Measurements from ENCODE around the gene ZNF230. TPM values are rescaled to one million over a fixed set of nuclear protein-coding genes. Genes with fewer than 3 reads are reported as not detected.

Gene ZNF230
- polyA plus RNA-seq, 1 experiment = 2.1 TPM

GRCh38 chr19:44055870-44056269 is 53.1 kb downstream of the ZNF230 start:
- Histone ChIP-seq H3K4me3 (ENCODE audit: low read depth, low read length) (no peak overlapping the region), H3K36me3 (ENCODE audit: control insufficient read depth, insufficient read depth, low read length) (peaks cover 12% of the 10 kb centered on the region), H3K27me3 (ENCODE audit: control insufficient read depth, insufficient read depth, low read length) (no peaks in the 10 kb centered on the region)
- DNase-seq (ENCODE audit: low read depth) = no peak
- TF ChIP-seq, protein P1, sequence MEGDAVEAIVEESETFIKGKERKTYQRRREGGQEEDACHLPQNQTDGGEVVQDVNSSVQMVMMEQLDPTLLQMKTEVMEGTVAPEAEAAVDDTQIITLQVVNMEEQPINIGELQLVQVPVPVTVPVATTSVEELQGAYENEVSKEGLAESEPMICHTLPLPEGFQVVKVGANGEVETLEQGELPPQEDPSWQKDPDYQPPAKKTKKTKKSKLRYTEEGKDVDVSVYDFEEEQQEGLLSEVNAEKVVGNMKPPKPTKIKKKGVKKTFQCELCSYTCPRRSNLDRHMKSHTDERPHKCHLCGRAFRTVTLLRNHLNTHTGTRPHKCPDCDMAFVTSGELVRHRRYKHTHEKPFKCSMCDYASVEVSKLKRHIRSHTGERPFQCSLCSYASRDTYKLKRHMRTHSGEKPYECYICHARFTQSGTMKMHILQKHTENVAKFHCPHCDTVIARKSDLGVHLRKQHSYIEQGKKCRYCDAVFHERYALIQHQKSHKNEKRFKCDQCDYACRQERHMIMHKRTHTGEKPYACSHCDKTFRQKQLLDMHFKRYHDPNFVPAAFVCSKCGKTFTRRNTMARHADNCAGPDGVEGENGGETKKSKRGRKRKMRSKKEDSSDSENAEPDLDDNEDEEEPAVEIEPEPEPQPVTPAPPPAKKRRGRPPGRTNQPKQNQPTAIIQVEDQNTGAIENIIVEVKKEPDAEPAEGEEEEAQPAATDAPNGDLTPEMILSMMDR (IDR thresholded peaks at IDR 0.05; ENCODE audit: insufficient read depth, low read depth, low read length) = no peak
- CTCF ChIA-PET = no interaction called here
- POLR2A ChIA-PET = no interaction called here

DNA sequence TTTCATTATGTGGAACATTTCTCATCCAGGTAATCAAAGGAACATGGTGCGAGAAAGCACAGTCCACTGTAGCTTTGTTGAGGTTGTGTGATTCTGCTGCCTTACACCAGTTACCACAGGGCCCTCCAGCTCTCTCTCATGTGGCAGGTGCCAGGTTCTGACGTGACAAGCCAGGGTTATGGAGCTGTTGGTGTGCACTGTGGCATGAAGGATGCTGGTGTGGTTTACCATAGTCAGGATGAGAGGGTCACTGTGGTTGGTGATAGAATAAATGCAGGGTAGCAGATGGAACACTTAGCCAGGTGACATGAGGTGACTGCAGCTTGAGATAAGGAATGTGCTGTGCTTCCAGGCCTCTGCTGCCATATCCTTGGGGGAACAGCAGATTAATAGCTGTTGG is 56.5 kb downstream of the ZNF230 start:
- Histone ChIP-seq H3K4me3 (ENCODE audit: low read depth, low read length) (no peak overlapping the region), H3K36me3 (ENCODE audit: control insufficient read depth, insufficient read depth, low read length) (peaks cover 22% of the 10 kb centered on the region), H3K27me3 (ENCODE audit: control insufficient read depth, insufficient read depth, low read length) (no peaks in the 10 kb centered on the region)
- POLR2A ChIA-PET = no interaction called here
- TF ChIP-seq, protein P1 (IDR thresholded peaks at IDR 0.05; ENCODE audit: insufficient read depth, low read depth, low read length) = no peak
- CTCF ChIA-PET = interaction anchor here (1.5 kb wide), 1 partner anchor 11 kb away, joined by 5 read pairs; no protein-coding TSS in a partner anchor
- no peak for DNase-seq (ENCODE audit: low read depth)

DNA sequence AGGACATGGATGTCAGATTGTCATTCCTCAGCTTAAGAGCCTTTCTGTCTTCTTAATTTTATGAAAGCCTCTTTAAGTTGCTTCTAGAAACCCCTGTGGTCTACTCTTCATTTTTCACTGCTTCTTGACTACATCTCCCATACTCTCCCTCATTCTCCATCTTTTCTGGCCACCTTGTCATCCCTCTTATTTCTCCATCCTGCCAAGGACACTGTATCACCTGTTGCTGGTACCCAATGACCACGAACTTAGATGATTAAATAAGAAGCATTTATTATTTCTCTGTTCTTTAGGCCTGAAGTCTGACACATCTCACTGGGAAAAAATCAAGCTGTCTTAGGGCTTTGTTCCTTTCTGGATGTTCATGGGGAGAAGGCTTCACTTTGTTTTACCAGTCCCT is 58.3 kb downstream of the ZNF230 start:
- Histone ChIP-seq H3K36me3 (ENCODE audit: control insufficient read depth, insufficient read depth, low read length) (peaks cover 20% of the 10 kb centered on the region), H3K27me3 (ENCODE audit: control insufficient read depth, insufficient read depth, low read length) (no peaks in the 10 kb centered on the region), H3K4me3 (ENCODE audit: low read depth, low read length) (no peak overlapping the region)
- no peak for DNase-seq (ENCODE audit: low read depth)
- ChIA-PET CTCF (interaction anchor here (1.0 kb wide), 1 partner anchor 9 kb away, joined by 3 read pairs; no protein-coding TSS in a partner anchor), POLR2A (no interaction called here)
- TF ChIP-seq, protein P1 (IDR thresholded peaks at IDR 0.05; ENCODE audit: insufficient read depth, low read depth, low read length) = no peak

Small RNA genes lying within 50 kb of the gene (small RNA-seq; reads per million reads assigned to genes)
- gene AC006213.5 (ENCODE audit: insufficient read length, low read depth, low replicate concordance) = not detected

Other genes with a start within 250 kb of the ZNF230 start
- gene SMG9, start 248.0 kb upstream of the ZNF230 start, polyA plus RNA-seq (2011; rRNA removed) = 10.1 and 14.8 TPM in 2 replicates
- 0.28 and 0.38 TPM in 2 replicates for gene KCNN4, start 222.0 kb upstream of the ZNF230 start, polyA plus RNA-seq (2011; rRNA removed)
- gene LYPD5, start 200.5 kb upstream of the ZNF230 start, polyA plus RNA-seq (2011; rRNA removed) = 0.40 and 0.50 TPM in 2 replicates
- 3.0 and 4.3 TPM in 2 replicates for gene ZNF283, start 175.6 kb upstream of the ZNF230 start, polyA plus RNA-seq (2011; rRNA removed)
- gene ZNF404, start 119.0 kb upstream of the ZNF230 start, polyA plus RNA-seq (2011; rRNA removed) = 1.3 and 2.5 TPM in 2 replicates
- gene ZNF45, start 67.7 kb upstream of the ZNF230 start, polyA plus RNA-seq (2011; rRNA removed) = 8.8 and 11.3 TPM in 2 replicates
- 0.64 and 1.2 TPM in 2 replicates for gene ZNF221, start 51.7 kb upstream of the ZNF230 start, polyA plus RNA-seq (2011; rRNA removed)
- gene ZNF155, start 18.8 kb upstream of the ZNF230 start, polyA plus RNA-seq (2011; rRNA removed) = 2.4 and 3.5 TPM in 2 replicates
- gene ZNF222, start 22.4 kb downstream of the ZNF230 start, polyA plus RNA-seq (2011; rRNA removed) = 3.2 and 5.4 TPM in 2 replicates
- 2.1 and 3.8 TPM in 2 replicates for gene ZNF223, start 49.1 kb downstream of the ZNF230 start, polyA plus RNA-seq (2011; rRNA removed)
- 1.0 and 1.4 TPM in 2 replicates for gene ZNF284, start 69.2 kb downstream of the ZNF230 start, polyA plus RNA-seq (2011; rRNA removed)
- 13.2 and 17.1 TPM in 2 replicates for gene ZNF224, start 91.4 kb downstream of the ZNF230 start, polyA plus RNA-seq (2011; rRNA removed)
- gene ZNF225, start 110.4 kb downstream of the ZNF230 start, polyA plus RNA-seq (2011; rRNA removed) = 1.3 and 2.5 TPM in 2 replicates
- gene ZNF234, start 138.6 kb downstream of the ZNF230 start, polyA plus RNA-seq (2011; rRNA removed) = 3.1 and 5.0 TPM in 2 replicates
- 11.0 and 16.4 TPM in 2 replicates for gene ZNF226, start 162.1 kb downstream of the ZNF230 start, polyA plus RNA-seq (2011; rRNA removed)
- gene ZNF227, start 209.6 kb downstream of the ZNF230 start, polyA plus RNA-seq (2011; rRNA removed) = 5.9 and 7.7 TPM in 2 replicates

All from BJ (cell line).